Tibial nerve (tissue), 3 donors: Measurements from ENCODE around the gene CDH13.

ENCODE experiments used
- CTCF ChIP-seq, 5 experiments: fragments of 200-600 bp in 3 of 5; fragments of 450-650 bp in 2 of 5; sonication (generic) in 3 of 5; IDR thresholded peaks; one replicate each; pipeline ENCODE4 v1.5.1; 2016 to 2019; ENCODE audit warnings: antibody characterized with exemption in 5 of 5, mild to moderate bottlenecking in 3 of 5, moderate library complexity in 2 of 5
- POLR2A ChIP-seq, 2 donors: fragments of 450-650 bp; IDR thresholded peaks; one replicate each; pipeline ENCODE4 v1.6.1; 2017; ENCODE audit warnings: antibody characterized with exemption in 2 of 2, mild to moderate bottlenecking in 2 of 2, moderate library complexity in 2 of 2

- TF ChIP-seq CTCF (IDR thresholded peaks at IDR 0.05) (no peak), POLR2A (IDR thresholded peaks at IDR 0.05) (no peak)
These were observed 255.5 kb downstream of the CDH13 start for GRCh38 chr16:82882226-82882625.
